ENCODE data around the gene PCBD1. TPM values are rescaled to one million over a fixed set of nuclear protein-coding genes. Genes with fewer than 3 reads are reported as not detected.

PCBD1 gene
- total RNA-seq, 1 donor from 2014 or later, result 54.6 TPM

- no peak for DNase-seq (ENCODE audit: low read depth, low spot score)
Measured at GRCh38 chr10:70917635-70918034, 29.3 kb upstream of the PCBD1 start.

GRCh38 chr10:70917226-70917625 lies 28.9 kb upstream of the PCBD1 start:
- no peak for DNase-seq (ENCODE audit: low read depth, low spot score)

- no peak for DNase-seq (ENCODE audit: low read depth, low spot score)
Measured at GRCh38 chr10:70916241-70916640, 27.9 kb upstream of the PCBD1 start.

GRCh38 chr10:70915806-70916205 lies 27.4 kb upstream of the PCBD1 start:
- no peak for DNase-seq (ENCODE audit: low read depth, low spot score)

GRCh38 chr10:70915206-70915605 lies 26.8 kb upstream of the PCBD1 start:
- DNase-seq (ENCODE audit: low read depth, low spot score), result no peak

- no peak for DNase-seq (ENCODE audit: low read depth, low spot score)
Measured at GRCh38 chr10:70914316-70914864, 26.0 kb upstream of the PCBD1 start.

GRCh38 chr10:70913893-70914240 lies 25.5 kb upstream of the PCBD1 start:
- DNase-seq (ENCODE audit: low read depth, low spot score), result no peak

- no peak for DNase-seq (ENCODE audit: low read depth, low spot score)
Measured at GRCh38 chr10:70913191-70913892, 25.0 kb upstream of the PCBD1 start.

- DNase-seq (ENCODE audit: low read depth, low spot score), result no peak
Measured at GRCh38 chr10:70912556-70912955, 24.2 kb upstream of the PCBD1 start.

- DNase-seq (ENCODE audit: low read depth, low spot score), result no peak
Measured at GRCh38 chr10:70911386-70911785, 23.0 kb upstream of the PCBD1 start.

GRCh38 chr10:70910486-70911341 lies 22.3 kb upstream of the PCBD1 start:
- no peak for DNase-seq (ENCODE audit: low read depth, low spot score)

- no peak for DNase-seq (ENCODE audit: low read depth, low spot score)
Measured at GRCh38 chr10:70909326-70909935, 21.1 kb upstream of the PCBD1 start.

GRCh38 chr10:70908406-70909296 lies 20.3 kb upstream of the PCBD1 start:
- no peak for DNase-seq (ENCODE audit: low read depth, low spot score)

GRCh38 chr10:70907637-70908405 lies 19.5 kb upstream of the PCBD1 start:
- no peak for DNase-seq (ENCODE audit: low read depth, low spot score)

GRCh38 chr10:70906953-70907636 lies 18.7 kb upstream of the PCBD1 start:
- DNase-seq (ENCODE audit: low read depth, low spot score), result no peak

- DNase-seq (ENCODE audit: low read depth, low spot score), result no peak
Measured at GRCh38 chr10:70906031-70906783, 17.8 kb upstream of the PCBD1 start.

- DNase-seq (ENCODE audit: low read depth, low spot score), result no peak
Measured at GRCh38 chr10:70905071-70906021, 17.0 kb upstream of the PCBD1 start.
